Fibroblast of lung (primary cell): ENCODE results near the gene CNGA1. TPM values are rescaled to one million over a fixed set of nuclear protein-coding genes. Genes with fewer than 3 reads are reported as not detected.

Experiments used
- DNase-seq, 2 donors: peaks; one replicate each; pipeline versions ENCODE4 v3.0.0 to v3.0.0-alpha.2; 2010; ENCODE audit warnings: low read depth in 2 of 2
- H2AFZ ChIP-seq: 2 replicates; pipeline ENCODE4 v1.5.1; 2012; ENCODE audit warnings: low read length, control low read depth, inconsistent platforms
- H3K27ac ChIP-seq: 2 replicates; pipeline ENCODE4 v1.5.1; 2011; ENCODE audit warnings: low read length, control low read depth; ENCODE audit not compliant: insufficient read depth
- H3K27me3 ChIP-seq: 2 replicates; pipeline ENCODE4 v1.5.1; 2011; ENCODE audit warnings: mild to moderate bottlenecking, low read length; ENCODE audit not compliant: control insufficient read depth, insufficient read depth
- H3K36me3 ChIP-seq: 2 replicates; pipeline ENCODE4 v1.5.1; 2011; ENCODE audit warnings: low read length; ENCODE audit not compliant: control insufficient read depth, insufficient read depth
- H3K4me1 ChIP-seq: 2 replicates; pipeline ENCODE4 v1.5.1; 2011; ENCODE audit warnings: low read length; ENCODE audit not compliant: control insufficient read depth, insufficient read depth; ENCODE audit errors: extremely low read depth
- H3K4me2 ChIP-seq: 2 replicates; pipeline ENCODE4 v1.5.1; 2011; ENCODE audit warnings: low read length, control low read depth; ENCODE audit not compliant: insufficient read depth; ENCODE audit errors: extremely low read depth
- H3K4me3 ChIP-seq, 4 experiments: fragments of 200-600 bp in 1 of 4; sonication (generic) in 1 of 4; replicated peaks in 1 of 4; 2 replicates each; pipeline ENCODE4 v1.5.1; 2011 to 2016; ENCODE audit warnings: low read length in 4 of 4, low read depth in 3 of 4, mild to moderate bottlenecking in 3 of 4, control low read depth in 2 of 4, inconsistent platforms in 1 of 4, mixed read lengths in 1 of 4; ENCODE audit not compliant: insufficient read depth in 1 of 4; ENCODE audit errors: control extremely low read depth in 1 of 4
- H3K79me2 ChIP-seq: 2 replicates; pipeline ENCODE4 v1.5.1; 2012; ENCODE audit warnings: mild to moderate bottlenecking, low read length, inconsistent platforms; ENCODE audit not compliant: control insufficient read depth, insufficient read depth
- H3K9ac ChIP-seq: 2 replicates; pipeline ENCODE4 v1.5.1; 2011; ENCODE audit warnings: mild to moderate bottlenecking, low read length, control low read depth; ENCODE audit not compliant: insufficient read depth
- H3K9me3 ChIP-seq: 2 replicates; pipeline ENCODE4 v1.5.1; 2012; ENCODE audit warnings: low read depth, low read length; ENCODE audit not compliant: control insufficient read depth, insufficient read depth
- H4K20me1 ChIP-seq: 2 replicates; pipeline ENCODE4 v1.5.1; 2011; ENCODE audit warnings: low read length; ENCODE audit not compliant: control insufficient read depth, insufficient read depth; ENCODE audit errors: extremely low read depth
- CTCF ChIP-seq, 2 donors: IDR thresholded peaks in 1 of 2; conservative IDR thresholded peaks in 1 of 2; 1 replicate in 1 of 2; 2 replicates in 1 of 2; pipeline ENCODE4 v1.5.1; 2011 to 2012; ENCODE audit warnings: low read length in 2 of 2, control low read depth in 1 of 2, inconsistent platforms in 1 of 2, low read depth in 1 of 2, mild to moderate bottlenecking in 1 of 2
- EZH2 ChIP-seq: IDR thresholded peaks from 2 replicates; pipeline ENCODE4 v1.5.1; 2012; ENCODE audit warnings: low read length, control low read depth, mild to moderate bottlenecking; ENCODE audit errors: missing control alignments
- polyA plus RNA-seq, 2 donors: library from polyadenylated mRNA; depleted of rRNA in 1 of 2; stranded (reverse) in 1 of 2; unstranded in 1 of 2; fragments of >200 nt; gene quantifications; 2 replicates each; pipeline ENCODE4 v1.2.1, GENCODE V29; 2011 to 2012; ENCODE audit warnings: missing spikeins in 1 of 2
- total RNA-seq: library from RNA; depleted of rRNA; stranded (reverse); fragments of >200 nt; gene quantifications from 2 replicates; pipeline ENCODE4 v1.2.1, GENCODE V29; 2014

Gene CNGA1
- total and polyA plus RNA-seq, 2 donors (not counting 1 experiment from before 2014, with no cell fraction given) = not detected

- DNase-seq = no peak
- H3K9ac ChIP-seq = no peak overlapping the region
- H4K20me1 ChIP-seq = no peaks in the 10 kb centered on the region
- no peak for TF ChIP-seq EZH2
- TF ChIP-seq CTCF (conservative IDR thresholded peaks at IDR 0.05 in 1 of 2, IDR thresholded peaks at IDR 0.05 in 1 of 2; ENCODE audit: low read depth in 1 of 2, low read length in 2 of 2) = no peak
- H3K4me3 ChIP-seq = peak overlapping the region in 1 of 4 experiments; percentile 77
- H3K4me2 ChIP-seq = peak overlapping the region; percentile 87
- H3K27me3 ChIP-seq = no peaks in the 10 kb centered on the region
- no peak overlapping the region for H3K27ac ChIP-seq
- H3K9me3 ChIP-seq = no peaks in the 10 kb centered on the region
- H2AFZ ChIP-seq = no peak overlapping the region
- H3K36me3 ChIP-seq = no peaks in the 10 kb centered on the region
- peaks cover 11% of the 10 kb centered on the region for H3K79me2 ChIP-seq
- H3K4me1 ChIP-seq = no peaks in the 10 kb centered on the region
These were observed 101.1 kb downstream of the CNGA1 start for GRCh38 chr4:47915378-47915777.

GRCh38 chr4:47914926-47915237, 101.6 kb downstream of the CNGA1 start:
- Histone ChIP-seq H3K27me3 (no peaks in the 10 kb centered on the region), H3K4me1 (no peaks in the 10 kb centered on the region), H3K79me2 (peaks cover 11% of the 10 kb centered on the region), H3K9me3 (no peaks in the 10 kb centered on the region), H3K9ac (no peak overlapping the region), H3K27ac (no peak overlapping the region), H4K20me1 (no peaks in the 10 kb centered on the region), H3K36me3 (no peaks in the 10 kb centered on the region), H3K4me2 (peak overlapping the region; percentile 87), H2AFZ (peak overlapping the region; percentile 71), H3K4me3 (peak overlapping the region; percentile 50 to 96 (median 64))
- TF ChIP-seq CTCF (conservative IDR thresholded peaks at IDR 0.05 in 1 of 2, IDR thresholded peaks at IDR 0.05 in 1 of 2; ENCODE audit: low read depth in 1 of 2, low read length in 2 of 2) = no peak
- TF ChIP-seq EZH2 = no peak
- DNase-seq = no peak

- no peak for TF ChIP-seq EZH2
- no peak for TF ChIP-seq CTCF (conservative IDR thresholded peaks at IDR 0.05 in 1 of 2, IDR thresholded peaks at IDR 0.05 in 1 of 2; ENCODE audit: low read depth in 1 of 2, low read length in 2 of 2)
- H3K9me3 ChIP-seq = no peaks in the 10 kb centered on the region
- peak within 1 kb of the TSS; percentile 72 for H3K9ac ChIP-seq
- H4K20me1 ChIP-seq = no peaks in the 10 kb centered on the region
- peak within 1 kb of the TSS; percentile 87 for H3K4me2 ChIP-seq
- peak within 1 kb of the TSS; percentile 70 to 96 (median 85) for H3K4me3 ChIP-seq
- H3K27me3 ChIP-seq = no peaks in the 10 kb centered on the region
- peak within 1 kb of the TSS; percentile 72 for H2AFZ ChIP-seq
- H3K36me3 ChIP-seq = no peaks in the 10 kb centered on the region
- H3K27ac ChIP-seq = peak within 1 kb of the TSS; percentile 76
- DNase-seq = peak; percentile 97
- H3K4me1 ChIP-seq = no peaks in the 10 kb centered on the region
- peaks cover 11% of the 10 kb centered on the region for H3K79me2 ChIP-seq
These were observed 102.1 kb downstream of the CNGA1 start, which contains the start of gene NFXL1 for GRCh38 chr4:47914220-47914925. TSS of gene NFXL1 (minus strand) at chr4:47914583. CDS start at chr4:47914203, 380 bp downstream.
